NT2/D1 (cell line): ENCODE data around the gene ADGRA1.

ENCODE experiments used
- YY1 ChIP-seq: IDR thresholded peaks from 2 replicates; pipeline ENCODE4 v1.6.1; 2011; ENCODE audit not compliant: insufficient read length, insufficient read depth
- ZNF274 ChIP-seq: IDR thresholded peaks from 2 replicates; pipeline ENCODE4 v1.6.1; 2011; ENCODE audit warnings: mild to moderate bottlenecking, low read depth, low read length

DNA sequence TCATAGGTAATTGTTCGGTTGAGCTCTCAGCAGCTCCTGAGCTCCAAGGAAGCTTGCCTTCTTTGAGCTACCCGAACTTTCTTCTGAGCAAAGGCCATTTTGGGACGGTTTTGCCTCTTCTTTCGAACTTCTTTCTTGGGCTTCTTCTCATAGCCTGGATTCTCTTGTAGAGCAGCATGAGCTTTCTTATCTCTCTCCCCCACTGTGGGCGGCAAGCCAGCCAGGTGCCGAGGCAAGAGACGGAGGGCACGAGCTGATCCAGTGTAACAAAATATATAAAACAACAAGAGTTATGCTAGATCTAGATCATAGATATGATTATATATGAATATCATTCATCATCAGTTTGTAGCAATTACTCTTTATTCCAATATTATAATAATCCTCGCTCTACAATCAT is 55.8 kb downstream of the ADGRA1 start:
- TF ChIP-seq YY1, result no peak
- no peak for TF ChIP-seq ZNF274
